Testis (tissue), 2 donors: ENCODE results near the gene LCE2C.

Experiments used
- POLR2A ChIP-seq: fragments of 450-650 bp; IDR thresholded peaks from one replicate; pipeline ENCODE4 v1.6.1; 2017; ENCODE audit warnings: antibody characterized with exemption, mild to moderate bottlenecking, moderate library complexity
- TF ChIP-seq, protein P1 (sequence below), 3 experiments: fragments of 450-650 bp in 2 of 3; fragments of 200-600 bp in 1 of 3; sonication (generic) in 1 of 3; IDR thresholded peaks; one replicate each; pipeline ENCODE4 v1.5.1; 2016 to 2019; ENCODE audit warnings: antibody characterized with exemption in 3 of 3, mild to moderate bottlenecking in 2 of 3, moderate library complexity in 1 of 3

DNA sequence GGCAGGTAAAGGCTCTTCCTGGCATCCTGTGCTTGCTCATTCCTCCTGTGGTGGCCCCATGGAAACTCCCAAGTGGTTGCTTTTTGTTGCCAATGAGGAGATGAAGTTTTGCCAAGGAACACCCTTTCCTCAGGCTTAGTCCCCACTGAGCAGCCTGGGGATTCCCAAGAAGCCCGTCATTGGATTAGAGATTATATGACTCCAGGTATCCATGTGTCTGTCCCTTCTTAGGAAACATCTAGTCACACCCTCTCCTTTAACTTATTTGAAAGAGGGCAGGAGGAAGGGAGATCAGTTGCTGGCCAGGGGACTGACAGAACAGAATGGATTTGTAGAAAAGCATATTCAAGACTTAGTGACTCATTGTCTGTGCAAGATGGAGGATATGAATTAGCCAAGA is 48.3 kb upstream of the LCE2C start:
- TF ChIP-seq POLR2A: no peak
- TF ChIP-seq, protein P1, sequence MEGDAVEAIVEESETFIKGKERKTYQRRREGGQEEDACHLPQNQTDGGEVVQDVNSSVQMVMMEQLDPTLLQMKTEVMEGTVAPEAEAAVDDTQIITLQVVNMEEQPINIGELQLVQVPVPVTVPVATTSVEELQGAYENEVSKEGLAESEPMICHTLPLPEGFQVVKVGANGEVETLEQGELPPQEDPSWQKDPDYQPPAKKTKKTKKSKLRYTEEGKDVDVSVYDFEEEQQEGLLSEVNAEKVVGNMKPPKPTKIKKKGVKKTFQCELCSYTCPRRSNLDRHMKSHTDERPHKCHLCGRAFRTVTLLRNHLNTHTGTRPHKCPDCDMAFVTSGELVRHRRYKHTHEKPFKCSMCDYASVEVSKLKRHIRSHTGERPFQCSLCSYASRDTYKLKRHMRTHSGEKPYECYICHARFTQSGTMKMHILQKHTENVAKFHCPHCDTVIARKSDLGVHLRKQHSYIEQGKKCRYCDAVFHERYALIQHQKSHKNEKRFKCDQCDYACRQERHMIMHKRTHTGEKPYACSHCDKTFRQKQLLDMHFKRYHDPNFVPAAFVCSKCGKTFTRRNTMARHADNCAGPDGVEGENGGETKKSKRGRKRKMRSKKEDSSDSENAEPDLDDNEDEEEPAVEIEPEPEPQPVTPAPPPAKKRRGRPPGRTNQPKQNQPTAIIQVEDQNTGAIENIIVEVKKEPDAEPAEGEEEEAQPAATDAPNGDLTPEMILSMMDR (IDR thresholded peaks at IDR 0.05): no peak
